Measurements from ENCODE around the gene TGFBR3. TPM values are rescaled to one million over a fixed set of nuclear protein-coding genes. Genes with fewer than 3 reads are reported as not detected.

The TGFBR3 gene
- total RNA-seq, 1 donor from 2014 or later: 8.9 TPM

- DNase-seq (ENCODE audit: low spot score): no peak
- no peak overlapping the region for H3K4me3 Mint-ChIP-seq
- peaks cover 53% of the 10 kb centered on the region for H3K4me1 Mint-ChIP-seq (ENCODE audit: low read depth)
- no peak overlapping the region for H3K27ac Mint-ChIP-seq
- H3K9me3 Mint-ChIP-seq: no peaks in the 10 kb centered on the region
- intact Hi-C loops (cut with micrococcal nuclease): no loop called here
- peaks cover 2% of the 10 kb centered on the region for H3K27me3 Mint-ChIP-seq (ENCODE audit: insufficient read depth)
- H3K36me3 Mint-ChIP-seq (ENCODE audit: low read depth): peaks cover 53% of the 10 kb centered on the region
Measured at GRCh38 chr1:91715416-91716000, 170.4 kb downstream of the TGFBR3 start.

- intact Hi-C loops (cut with micrococcal nuclease): no loop called here
- Mint-ChIP-seq H3K27ac (no peak overlapping the region), H3K4me3 (no peak overlapping the region), H3K9me3 (no peaks in the 10 kb centered on the region), H3K4me1 (ENCODE audit: low read depth) (peaks cover 59% of the 10 kb centered on the region), H3K36me3 (ENCODE audit: low read depth) (peaks cover 51% of the 10 kb centered on the region), H3K27me3 (ENCODE audit: insufficient read depth) (peaks cover 4% of the 10 kb centered on the region)
- no peak for DNase-seq (ENCODE audit: low spot score)
Measured at GRCh38 chr1:91714867-91715381, 171.0 kb downstream of the TGFBR3 start.

GRCh38 chr1:91712981-91713841 lies 172.7 kb downstream of the TGFBR3 start:
- peaks cover 4% of the 10 kb centered on the region for H3K27me3 Mint-ChIP-seq (ENCODE audit: insufficient read depth)
- H3K9me3 Mint-ChIP-seq: no peaks in the 10 kb centered on the region
- peaks cover 38% of the 10 kb centered on the region for H3K36me3 Mint-ChIP-seq (ENCODE audit: low read depth)
- H3K4me3 Mint-ChIP-seq: peak overlapping the region; percentile 61
- peak; percentile 52 for DNase-seq (ENCODE audit: low spot score)
- peak overlapping the region; percentile 94 for H3K27ac Mint-ChIP-seq
- intact Hi-C loops (cut with micrococcal nuclease): loop anchor here (1.0 to 2.0 kb wide), 12 partner anchors 16 to 824 kb away; no protein-coding TSS in a partner anchor
- peaks cover 59% of the 10 kb centered on the region for H3K4me1 Mint-ChIP-seq (ENCODE audit: low read depth)

- peaks cover 45% of the 10 kb centered on the region for H3K36me3 Mint-ChIP-seq (ENCODE audit: low read depth)
- DNase-seq (ENCODE audit: low spot score): no peak
- intact Hi-C loops (cut with micrococcal nuclease): loop anchor here (2.0 kb wide), 2 partner anchors 122 to 824 kb away; no protein-coding TSS in a partner anchor
- H3K4me3 Mint-ChIP-seq: no peak overlapping the region
- H3K9me3 Mint-ChIP-seq: no peaks in the 10 kb centered on the region
- peaks cover 67% of the 10 kb centered on the region for H3K4me1 Mint-ChIP-seq (ENCODE audit: low read depth)
- peaks cover 4% of the 10 kb centered on the region for H3K27me3 Mint-ChIP-seq (ENCODE audit: insufficient read depth)
- peak overlapping the region; percentile 94 for H3K27ac Mint-ChIP-seq
Measured at GRCh38 chr1:91712393-91712792, 173.6 kb downstream of the TGFBR3 start.

- Mint-ChIP-seq H3K27me3 (ENCODE audit: insufficient read depth) (peaks cover 2% of the 10 kb centered on the region), H3K4me3 (no peak overlapping the region), H3K36me3 (ENCODE audit: low read depth) (peaks cover 49% of the 10 kb centered on the region), H3K4me1 (ENCODE audit: low read depth) (peaks cover 74% of the 10 kb centered on the region), H3K9me3 (no peaks in the 10 kb centered on the region), H3K27ac (no peak overlapping the region)
- DNase-seq (ENCODE audit: low spot score): no peak
- intact Hi-C loops (cut with micrococcal nuclease): loop anchor here (2.0 kb wide), 2 partner anchors 121 to 825 kb away; no protein-coding TSS in a partner anchor
Measured at GRCh38 chr1:91711504-91712247, 174.3 kb downstream of the TGFBR3 start.

- intact Hi-C loops (cut with micrococcal nuclease): no loop called here
Measured at GRCh38 chr1:91710261-91710660, 175.7 kb downstream of the TGFBR3 start.

GRCh38 chr1:91708691-91709090 lies 177.3 kb downstream of the TGFBR3 start:
- Mint-ChIP-seq H3K9me3 (no peaks in the 10 kb centered on the region), H3K27ac (no peak overlapping the region), H3K4me1 (ENCODE audit: low read depth) (peaks cover 55% of the 10 kb centered on the region)

More at GRCh38 chr1:91710261-91710660, 175.7 kb downstream of the TGFBR3 start:
- Mint-ChIP-seq H3K9me3 (no peaks in the 10 kb centered on the region), H3K36me3 (ENCODE audit: low read depth) (peaks cover 45% of the 10 kb centered on the region), H3K27ac (no peak overlapping the region), H3K27me3 (ENCODE audit: insufficient read depth) (peaks cover 2% of the 10 kb centered on the region), H3K4me1 (ENCODE audit: low read depth) (peaks cover 66% of the 10 kb centered on the region), H3K4me3 (no peak overlapping the region)
- no peak for DNase-seq (ENCODE audit: low spot score)

GRCh38 chr1:91707890-91708218 lies 178.1 kb downstream of the TGFBR3 start:
- intact Hi-C loops (cut with micrococcal nuclease): no loop called here
- Mint-ChIP-seq H3K27me3 (ENCODE audit: insufficient read depth) (peaks cover 2% of the 10 kb centered on the region), H3K36me3 (ENCODE audit: low read depth) (peaks cover 50% of the 10 kb centered on the region), H3K4me1 (ENCODE audit: low read depth) (peaks cover 47% of the 10 kb centered on the region), H3K9me3 (no peaks in the 10 kb centered on the region), H3K27ac (no peak overlapping the region), H3K4me3 (no peak overlapping the region)
- DNase-seq (ENCODE audit: low spot score): no peak

More at GRCh38 chr1:91708691-91709090, 177.3 kb downstream of the TGFBR3 start:
- Mint-ChIP-seq H3K36me3 (ENCODE audit: low read depth) (peaks cover 47% of the 10 kb centered on the region), H3K27me3 (ENCODE audit: insufficient read depth) (peaks cover 2% of the 10 kb centered on the region), H3K4me3 (no peak overlapping the region)
- DNase-seq (ENCODE audit: low spot score): no peak
- intact Hi-C loops (cut with micrococcal nuclease): no loop called here

GRCh38 chr1:91707114-91707889 lies 178.6 kb downstream of the TGFBR3 start:
- peaks cover 41% of the 10 kb centered on the region for H3K4me1 Mint-ChIP-seq (ENCODE audit: low read depth)
- peaks cover 50% of the 10 kb centered on the region for H3K36me3 Mint-ChIP-seq (ENCODE audit: low read depth)
- DNase-seq (ENCODE audit: low spot score): no peak
- no peaks in the 10 kb centered on the region for H3K9me3 Mint-ChIP-seq
- H3K27ac Mint-ChIP-seq: no peak overlapping the region
- no peak overlapping the region for H3K4me3 Mint-ChIP-seq
- peaks cover 2% of the 10 kb centered on the region for H3K27me3 Mint-ChIP-seq (ENCODE audit: insufficient read depth)
- intact Hi-C loops (cut with micrococcal nuclease): no loop called here

GRCh38 chr1:91706140-91706957 lies 179.6 kb downstream of the TGFBR3 start:
- DNase-seq (ENCODE audit: low spot score): no peak
- H3K36me3 Mint-ChIP-seq (ENCODE audit: low read depth): peaks cover 44% of the 10 kb centered on the region
- no peak overlapping the region for H3K27ac Mint-ChIP-seq
- no peaks in the 10 kb centered on the region for H3K9me3 Mint-ChIP-seq
- H3K4me3 Mint-ChIP-seq: no peak overlapping the region
- intact Hi-C loops (cut with micrococcal nuclease): no loop called here
- H3K27me3 Mint-ChIP-seq (ENCODE audit: insufficient read depth): peaks cover 3% of the 10 kb centered on the region
- H3K4me1 Mint-ChIP-seq (ENCODE audit: low read depth): peaks cover 32% of the 10 kb centered on the region

GRCh38 chr1:91704746-91705145 lies 181.2 kb downstream of the TGFBR3 start:
- intact Hi-C loops (cut with micrococcal nuclease): no loop called here
- Mint-ChIP-seq H3K4me1 (ENCODE audit: low read depth) (peaks cover 23% of the 10 kb centered on the region), H3K27me3 (ENCODE audit: insufficient read depth) (peaks cover 1% of the 10 kb centered on the region), H3K9me3 (no peaks in the 10 kb centered on the region), H3K36me3 (ENCODE audit: low read depth) (peaks cover 43% of the 10 kb centered on the region), H3K4me3 (no peak overlapping the region), H3K27ac (no peak overlapping the region)
- DNase-seq (ENCODE audit: low spot score): no peak

All from activated T-helper 1 cell treated with anti-CD3 and anti-CD28 coated beads, Interleukin-12 subunit alpha, Interleukin-12 subunit beta, Interleukin-2, Interleukin-4 antibody, amounts not matched to agents 30 ng/mL and 10 ng/mL and 1 ng/mL, durations not matched to agents 14 hours and 24 hours and 36 hours (primary cell).